ACC112 (cell line): ENCODE data around the gene ROBO1.

Experiments used
- H2AFZ ChIP-seq: fragments of 200-600 bp; sonication (generic); one replicate; pipeline ENCODE4 v1.6.0; 2017; ENCODE audit warnings: antibody characterized with exemption, low read length; ENCODE audit not compliant: unreplicated experiment
- H3K27ac ChIP-seq: fragments of 200-600 bp; sonication (generic); 2 replicates; pipeline ENCODE4 v1.5.1; 2014; ENCODE audit warnings: low read depth, mild to moderate bottlenecking, antibody characterized with exemption, low read length, moderate library complexity
- H3K27me3 ChIP-seq: fragments of 200-600 bp; sonication (generic); 2 replicates; pipeline ENCODE4 v1.6.1; 2014; ENCODE audit warnings: mild to moderate bottlenecking, antibody characterized with exemption, low read length, moderate library complexity, mixed read lengths; ENCODE audit not compliant: insufficient read depth
- H3K36me3 ChIP-seq: fragments of 200-600 bp; sonication (generic); 2 replicates; pipeline ENCODE4 v1.6.1; 2016; ENCODE audit warnings: mild to moderate bottlenecking, antibody characterized with exemption, low read length, moderate library complexity, mixed read lengths; ENCODE audit not compliant: insufficient read depth
- H3K4me1 ChIP-seq: fragments of 200-600 bp; sonication (generic); one replicate; pipeline ENCODE4 v1.6.1; 2016; ENCODE audit warnings: low read length, mixed read lengths; ENCODE audit not compliant: insufficient read depth, unreplicated experiment, control insufficient read depth
- H3K4me3 ChIP-seq: fragments of 200-600 bp; sonication (generic); 2 replicates; pipeline ENCODE4 v1.5.1; 2014; ENCODE audit warnings: mild to moderate bottlenecking, low read depth, low read length
- H3K79me2 ChIP-seq: fragments of 200-600 bp; sonication (generic); one replicate; pipeline ENCODE4 v1.6.0; 2016; ENCODE audit warnings: low read length; ENCODE audit not compliant: control insufficient read depth, unreplicated experiment, insufficient read depth

Gene ROBO1

DNA sequence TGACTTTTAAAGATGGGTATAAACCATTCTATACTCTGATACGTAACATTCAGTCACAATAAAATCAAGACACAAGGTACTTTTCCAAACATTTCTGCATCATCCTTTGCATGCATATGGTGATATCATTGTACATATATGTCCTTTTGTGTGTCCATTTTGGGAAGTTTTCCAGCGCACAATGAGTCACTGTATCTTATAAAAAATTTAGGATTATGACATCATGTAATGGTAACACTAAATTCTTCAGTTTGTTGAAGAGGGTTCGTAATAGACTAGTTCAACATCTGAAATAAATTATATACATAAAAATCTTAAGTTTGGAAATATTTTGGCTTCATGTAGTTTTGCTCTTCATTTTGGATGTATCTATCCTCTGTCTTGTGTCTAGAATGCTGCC lies 480.9 kb downstream of the ROBO1 start:
- Histone ChIP-seq H3K27me3 (no peaks in the 10 kb centered on the region), H2AFZ (no peak overlapping the region), H3K4me3 (no peak overlapping the region)

DNA sequence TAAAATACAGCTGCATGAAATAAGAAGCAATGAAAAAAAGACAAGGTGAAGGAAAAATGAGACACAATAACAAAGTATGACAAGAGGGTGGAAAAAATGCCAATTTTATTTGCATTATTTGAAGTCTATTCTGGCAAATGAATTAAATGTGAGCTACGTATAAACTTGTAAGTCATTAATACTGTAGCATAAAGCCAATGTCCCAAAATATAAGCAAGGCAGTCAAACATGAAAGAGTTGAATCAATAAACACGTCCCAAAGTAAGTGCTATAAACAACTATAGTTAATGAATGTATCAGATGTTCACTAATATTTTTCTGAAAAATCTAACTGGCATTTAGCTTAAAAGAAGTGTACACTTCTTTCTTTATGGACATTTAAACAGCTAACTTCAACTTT lies 481.9 kb downstream of the ROBO1 start:
- H3K36me3 ChIP-seq, result no peaks in the 10 kb centered on the region
- no peak overlapping the region for H3K4me3 ChIP-seq
- H3K27me3 ChIP-seq, result no peaks in the 10 kb centered on the region
- H3K4me1 ChIP-seq, result no peaks in the 10 kb centered on the region
- no peak overlapping the region for H2AFZ ChIP-seq
- no peaks in the 10 kb centered on the region for H3K79me2 ChIP-seq
- H3K27ac ChIP-seq, result no peak overlapping the region

More for the DNA sequence above, 480.9 kb downstream of the ROBO1 start:
- no peak overlapping the region for H3K27ac ChIP-seq
- no peaks in the 10 kb centered on the region for H3K79me2 ChIP-seq
- no peaks in the 10 kb centered on the region for H3K4me1 ChIP-seq
- H3K36me3 ChIP-seq, result no peaks in the 10 kb centered on the region

DNA sequence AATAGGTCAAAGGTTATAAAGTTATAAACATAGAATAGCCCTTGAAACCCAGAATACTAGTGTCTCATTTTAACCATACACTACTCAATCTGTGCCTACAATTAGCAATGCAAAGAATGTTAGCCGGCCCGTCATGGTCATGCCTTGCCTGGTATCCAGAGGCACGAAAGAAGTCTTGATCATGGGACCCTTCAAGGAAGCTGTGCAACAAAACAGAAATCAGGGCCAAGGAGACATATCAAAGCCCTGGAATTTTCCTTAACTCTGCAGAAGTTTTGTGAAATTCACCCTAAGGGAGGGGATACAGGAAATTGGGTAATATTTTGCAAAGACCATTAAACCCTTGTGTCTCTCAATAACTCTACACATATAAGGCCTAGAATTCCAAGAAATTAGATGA lies 482.4 kb downstream of the ROBO1 start:
- no peak overlapping the region for H3K4me3 ChIP-seq
- no peaks in the 10 kb centered on the region for H3K27me3 ChIP-seq
- H3K27ac ChIP-seq, result no peak overlapping the region
- no peaks in the 10 kb centered on the region for H3K4me1 ChIP-seq
- H3K36me3 ChIP-seq, result no peaks in the 10 kb centered on the region
- no peaks in the 10 kb centered on the region for H3K79me2 ChIP-seq
- no peak overlapping the region for H2AFZ ChIP-seq

DNA sequence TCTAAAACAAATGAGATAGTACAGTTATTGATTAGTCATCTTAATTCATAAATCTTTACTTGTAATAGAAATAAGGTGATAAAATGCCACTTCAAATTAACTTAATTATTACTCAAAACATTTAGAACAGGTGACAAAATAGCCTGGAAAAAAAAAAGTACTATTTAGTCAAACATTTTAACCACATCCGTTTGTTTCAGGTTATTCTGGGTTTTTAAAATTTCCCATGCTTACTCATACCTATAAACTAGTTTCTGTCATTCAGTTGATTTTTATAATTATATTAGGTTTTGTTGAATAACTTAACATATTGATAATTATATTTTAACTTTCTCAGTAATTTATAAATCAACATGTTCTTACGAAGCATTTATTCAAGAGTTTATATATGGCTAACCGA lies 483.0 kb downstream of the ROBO1 start:
- H3K79me2 ChIP-seq, result no peaks in the 10 kb centered on the region
- H3K27ac ChIP-seq, result no peak overlapping the region
- H2AFZ ChIP-seq, result no peak overlapping the region
- H3K36me3 ChIP-seq, result no peaks in the 10 kb centered on the region
- no peaks in the 10 kb centered on the region for H3K27me3 ChIP-seq
- no peaks in the 10 kb centered on the region for H3K4me1 ChIP-seq
- no peak overlapping the region for H3K4me3 ChIP-seq

DNA sequence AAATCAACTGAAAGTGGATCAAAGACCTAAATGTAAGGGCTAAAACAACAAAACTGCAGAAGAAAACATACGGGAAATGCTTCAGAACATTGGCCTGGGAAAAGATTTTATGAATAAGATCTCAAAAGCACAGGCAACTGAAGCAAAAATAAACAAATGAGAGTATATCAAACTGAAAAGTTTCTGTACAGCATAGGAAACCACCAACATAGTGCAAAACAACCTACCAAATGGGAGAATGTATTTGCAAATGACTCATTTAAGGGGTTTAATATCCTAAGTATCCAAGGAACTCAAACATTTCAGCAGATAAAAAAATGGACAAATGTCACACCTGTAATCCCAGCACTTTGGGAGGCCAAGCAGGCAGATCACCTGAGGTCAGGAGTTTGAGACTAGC lies 489.1 kb downstream of the ROBO1 start:
- no peaks in the 10 kb centered on the region for H3K36me3 ChIP-seq
- no peak overlapping the region for H3K4me3 ChIP-seq
- H2AFZ ChIP-seq, result no peak overlapping the region
- H3K27me3 ChIP-seq, result no peaks in the 10 kb centered on the region
- no peaks in the 10 kb centered on the region for H3K79me2 ChIP-seq
- no peaks in the 10 kb centered on the region for H3K4me1 ChIP-seq
- H3K27ac ChIP-seq, result no peak overlapping the region

DNA sequence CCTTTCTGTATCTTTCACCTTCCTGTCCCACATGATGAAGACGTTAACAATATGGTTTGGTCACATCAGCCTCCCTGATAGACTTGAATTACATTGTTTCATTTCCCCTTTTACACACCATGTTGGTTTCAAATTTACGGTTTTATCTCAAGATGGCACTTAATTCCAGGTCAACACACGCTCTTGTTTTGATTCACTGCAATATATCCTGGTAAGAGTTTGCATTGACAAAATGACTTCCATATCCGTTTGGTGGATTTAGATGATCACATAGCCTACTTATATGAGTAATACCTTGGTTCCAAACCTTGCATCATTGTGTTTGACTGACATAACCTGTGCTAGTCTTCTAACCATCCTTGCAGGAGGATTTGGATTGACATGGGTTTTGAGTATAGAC lies 499.4 kb downstream of the ROBO1 start:
- Histone ChIP-seq H3K79me2 (no peaks in the 10 kb centered on the region), H2AFZ (no peak overlapping the region), H3K27ac (no peak overlapping the region), H3K27me3 (no peaks in the 10 kb centered on the region), H3K4me1 (no peaks in the 10 kb centered on the region), H3K4me3 (no peak overlapping the region), H3K36me3 (no peaks in the 10 kb centered on the region)

DNA sequence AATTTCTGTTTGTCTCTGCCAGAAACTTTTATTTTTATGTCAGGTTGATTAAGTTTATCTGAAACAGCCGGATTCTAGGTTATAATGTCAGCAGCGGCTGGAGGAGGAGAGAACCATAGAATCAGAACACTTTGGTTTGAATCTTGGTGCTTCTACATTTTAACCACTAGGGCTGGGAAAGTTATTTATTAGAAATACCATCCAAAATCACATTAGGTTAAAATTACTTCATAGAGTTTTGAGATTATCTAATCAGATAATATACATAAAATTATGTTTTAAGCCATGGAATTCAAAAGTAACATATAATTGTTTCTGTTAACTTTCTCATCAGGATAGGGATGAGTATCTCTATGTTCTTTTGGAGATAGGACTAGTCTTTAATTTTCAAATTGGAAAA lies 502.9 kb downstream of the ROBO1 start:
- Histone ChIP-seq H2AFZ (no peak overlapping the region), H3K27me3 (no peaks in the 10 kb centered on the region), H3K79me2 (no peaks in the 10 kb centered on the region), H3K4me1 (no peaks in the 10 kb centered on the region), H3K36me3 (no peaks in the 10 kb centered on the region), H3K27ac (no peak overlapping the region), H3K4me3 (no peak overlapping the region)

DNA sequence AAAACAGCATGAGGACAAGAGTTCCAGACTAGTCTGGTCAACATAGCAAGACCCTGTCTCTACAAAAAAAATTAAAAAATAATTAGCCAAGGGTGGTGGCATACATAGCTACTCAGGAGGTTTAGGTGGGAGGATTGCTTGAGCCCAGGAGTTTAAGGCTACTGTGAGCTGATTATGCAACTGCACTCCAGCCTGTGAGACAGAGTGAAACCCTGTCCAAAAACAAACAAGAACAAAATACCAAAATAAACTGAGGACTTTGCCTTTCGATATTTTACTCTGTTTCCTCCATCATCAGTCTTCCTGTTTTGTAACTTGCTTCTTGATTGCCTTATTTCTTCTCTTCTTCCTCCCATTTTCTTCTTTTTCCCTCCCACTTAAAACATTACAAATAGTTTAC lies 504.4 kb downstream of the ROBO1 start:
- Histone ChIP-seq H3K27me3 (no peaks in the 10 kb centered on the region), H3K4me1 (peaks cover 5% of the 10 kb centered on the region), H3K79me2 (no peaks in the 10 kb centered on the region), H3K36me3 (no peaks in the 10 kb centered on the region), H3K4me3 (no peak overlapping the region), H3K27ac (no peak overlapping the region), H2AFZ (no peak overlapping the region)

DNA sequence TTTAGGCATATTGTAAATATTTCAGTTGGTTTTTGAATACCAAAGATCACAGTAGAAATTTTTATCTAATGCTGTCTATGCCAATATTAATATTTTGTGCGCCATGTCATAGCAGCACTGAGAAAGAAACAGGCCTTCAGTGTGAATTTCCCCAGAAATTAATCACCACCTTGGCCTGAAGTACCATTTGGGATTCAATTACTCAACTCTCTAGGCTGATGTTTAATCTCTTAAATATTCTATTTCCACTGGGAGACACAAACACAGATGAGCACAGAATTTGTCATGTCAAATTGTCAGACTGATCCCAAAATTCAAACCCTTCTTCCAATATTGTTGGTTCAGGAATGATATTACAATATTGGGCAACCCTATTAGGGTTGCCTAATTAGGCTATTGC lies 509.3 kb downstream of the ROBO1 start:
- no peak overlapping the region for H3K4me3 ChIP-seq
- no peaks in the 10 kb centered on the region for H3K79me2 ChIP-seq
- peaks cover 5% of the 10 kb centered on the region for H3K4me1 ChIP-seq
- H3K36me3 ChIP-seq, result no peaks in the 10 kb centered on the region
- no peak overlapping the region for H2AFZ ChIP-seq
- H3K27ac ChIP-seq, result no peak overlapping the region
- no peaks in the 10 kb centered on the region for H3K27me3 ChIP-seq

DNA sequence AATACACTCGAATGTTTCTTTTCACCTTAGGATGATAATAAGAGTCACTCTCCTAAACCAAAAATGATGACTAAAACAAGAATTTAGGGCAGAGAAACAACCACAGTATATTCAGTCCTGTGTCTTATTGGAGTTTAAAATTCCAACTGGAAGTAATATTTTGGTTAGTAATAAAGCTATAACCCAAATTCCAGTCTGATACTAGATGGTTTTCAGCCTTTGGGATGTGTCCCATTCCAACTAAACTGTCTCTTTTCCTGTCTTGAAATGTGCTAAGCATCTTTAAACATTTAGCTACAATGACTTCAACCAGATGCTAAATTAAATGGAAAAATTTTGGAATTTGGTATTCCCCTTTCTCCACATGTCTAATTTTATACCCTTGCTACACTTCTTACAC lies 510.0 kb downstream of the ROBO1 start:
- H3K79me2 ChIP-seq, result no peaks in the 10 kb centered on the region
- H3K27me3 ChIP-seq, result no peaks in the 10 kb centered on the region
- H3K36me3 ChIP-seq, result no peaks in the 10 kb centered on the region
- no peak overlapping the region for H3K27ac ChIP-seq
- peaks cover 5% of the 10 kb centered on the region for H3K4me1 ChIP-seq
- H2AFZ ChIP-seq, result no peak overlapping the region
- no peak overlapping the region for H3K4me3 ChIP-seq

DNA sequence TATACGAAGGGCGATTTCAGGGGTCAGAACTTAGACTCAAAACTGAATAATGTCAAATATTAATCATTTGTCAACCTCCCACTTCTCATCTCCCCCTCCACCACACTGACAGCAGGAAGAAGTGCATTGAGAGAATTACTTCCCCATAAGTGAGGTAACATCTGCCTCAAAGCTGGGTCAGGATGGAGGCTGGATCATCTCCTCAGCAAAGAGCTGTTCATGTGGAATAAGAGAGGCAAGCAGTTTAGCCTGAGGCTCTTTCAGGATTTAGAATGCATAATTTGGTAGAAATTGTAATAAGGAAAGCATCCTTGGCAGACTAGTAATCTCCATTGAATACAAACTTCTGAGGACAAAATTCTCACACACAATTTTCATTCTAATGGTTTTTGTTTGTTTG lies 512.1 kb downstream of the ROBO1 start:
- Histone ChIP-seq H3K36me3 (no peaks in the 10 kb centered on the region), H3K4me1 (peaks cover 5% of the 10 kb centered on the region), H3K79me2 (no peaks in the 10 kb centered on the region), H3K4me3 (no peak overlapping the region), H3K27me3 (no peaks in the 10 kb centered on the region), H3K27ac (no peak overlapping the region), H2AFZ (no peak overlapping the region)

DNA sequence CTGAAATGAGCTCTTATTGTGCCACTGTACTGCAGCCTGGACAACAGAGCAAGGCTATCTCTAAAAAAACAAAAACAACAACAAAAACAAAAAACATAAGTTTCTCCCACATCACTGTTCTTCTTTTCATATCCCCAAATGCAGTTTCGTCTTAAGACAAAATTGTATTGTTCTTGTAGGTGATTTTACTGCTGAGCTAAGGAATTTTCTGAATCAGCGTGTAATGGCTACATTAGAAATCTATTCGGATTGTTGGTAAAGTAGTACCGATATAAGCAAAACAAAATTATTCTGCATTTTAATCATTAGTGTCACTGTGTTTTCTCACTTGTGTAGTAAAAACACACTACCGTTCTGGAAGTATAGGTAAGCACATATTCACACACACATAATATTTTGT lies 512.5 kb downstream of the ROBO1 start:
- H3K4me1 ChIP-seq, result peaks cover 5% of the 10 kb centered on the region
- H3K27ac ChIP-seq, result no peak overlapping the region
- no peak overlapping the region for H2AFZ ChIP-seq
- H3K4me3 ChIP-seq, result no peak overlapping the region
- H3K27me3 ChIP-seq, result no peaks in the 10 kb centered on the region
- no peaks in the 10 kb centered on the region for H3K36me3 ChIP-seq
- H3K79me2 ChIP-seq, result no peaks in the 10 kb centered on the region
